GM18909 (cell line): Measurements from ENCODE around the gene MBOAT1.
"Not testable (repeated sequence)": the region's sequence is repeated elsewhere in the genome, so short reads cannot be mapped to it uniquely, and the experiment has no call there.

Experiments used
- ATAC-seq: cut with Tn5 transposase; IDR thresholded peaks from one replicate; pipeline ENCODE4 v1.9.1; 2021; ENCODE audit warnings: mild to moderate bottlenecking; ENCODE audit not compliant: unreplicated experiment, poor library complexity

Gene MBOAT1

GRCh38 chr6:20212392-20213111, at the start of gene MBOAT1:
TSS of gene MBOAT1 (minus strand) at chr6:20212469. CDS start at chr6:20212234, 235 bp downstream.
- peak; percentile 85 for ATAC-seq

- no peak for ATAC-seq
These were observed 49.4 kb upstream of the MBOAT1 start for GRCh38 chr6:20261685-20262084.

- no peak for ATAC-seq
These were observed 48.1 kb upstream of the MBOAT1 start for GRCh38 chr6:20260360-20260759.

GRCh38 chr6:20259316-20260049, 47.2 kb upstream of the MBOAT1 start:
- ATAC-seq, result no peak

- no peak for ATAC-seq
These were observed 43.2 kb upstream of the MBOAT1 start for GRCh38 chr6:20255428-20255827.

- no peak for ATAC-seq
These were observed 42.0 kb upstream of the MBOAT1 start for GRCh38 chr6:20254295-20254694.

GRCh38 chr6:20253021-20253420, 40.8 kb upstream of the MBOAT1 start:
- no peak for ATAC-seq

GRCh38 chr6:20252311-20252710, 40.0 kb upstream of the MBOAT1 start:
- no peak for ATAC-seq

GRCh38 chr6:20251525-20251924, 39.3 kb upstream of the MBOAT1 start:
- no peak for ATAC-seq

- no peak for ATAC-seq
These were observed 33.9 kb upstream of the MBOAT1 start for GRCh38 chr6:20246125-20246524.

GRCh38 chr6:20244807-20245681, 32.8 kb upstream of the MBOAT1 start:
- not testable (repeated sequence) for ATAC-seq

GRCh38 chr6:20243288-20243687, 31.0 kb upstream of the MBOAT1 start:
- no peak for ATAC-seq

GRCh38 chr6:20242397-20242796, 30.1 kb upstream of the MBOAT1 start:
- ATAC-seq, result no peak

- ATAC-seq, result no peak
These were observed 28.8 kb upstream of the MBOAT1 start for GRCh38 chr6:20241102-20241501.

GRCh38 chr6:20238688-20239587, 26.7 kb upstream of the MBOAT1 start:
- ATAC-seq, result no peak

- no peak for ATAC-seq
These were observed 25.6 kb upstream of the MBOAT1 start for GRCh38 chr6:20237677-20238460.

GRCh38 chr6:20236909-20237600, 24.8 kb upstream of the MBOAT1 start:
- ATAC-seq, result no peak

GRCh38 chr6:20236344-20236743, 24.1 kb upstream of the MBOAT1 start:
- no peak for ATAC-seq
